Right lung (tissue), 10 donors: Measurements from ENCODE around the gene SLC16A3. TPM values are rescaled to one million over a fixed set of nuclear protein-coding genes. Genes with fewer than 3 reads are reported as not detected.
A peak's percentile ranks its signal among the peaks of the same experiment; 100 is the strongest.
"Not testable (repeated sequence)": the region's sequence is repeated elsewhere in the genome, so short reads cannot be mapped to it uniquely, and the experiment has no call there.

ENCODE experiments used
- DNase-seq, 2 donors: peaks; one replicate each; pipeline ENCODE4 v3.0.0-alpha.2; 2013
- long read RNA-seq, 8 donors: transcript quantifications; one replicate each; lab custom pipeline, GENCODE V29; 2026
- polyA plus RNA-seq, 5 donors: library from polyadenylated mRNA; unstranded; fragments of 120-200 nt; gene quantifications; one replicate each; pipeline versions ENCODE4 v1.2.1 to v1.2.3, GENCODE V29; 2013; ENCODE audit warnings: inconsistent platforms in 1 of 5, low replicate concordance in 1 of 5; ENCODE audit not compliant: insufficient read length in 5 of 5, insufficient read depth in 1 of 5

The SLC16A3 gene
- polyA plus RNA-seq, result 10 to 100 TPM; 10.2 to 23.4 (median 20.1) TPM
- long read RNA-seq, donor 1, full-length matches to known transcripts, result 6 of 6 reads
- long read RNA-seq, donor 1, partial matches to known transcripts, result 0 of 6 reads
- long read RNA-seq, donor 1, other reads (novel, unspliced or antisense), result 0 of 6 reads
- long read RNA-seq, donor 2, partial matches to known transcripts, result 0 of 1 reads
- long read RNA-seq, donor 2, other reads (novel, unspliced or antisense), result 0 of 1 reads
- long read RNA-seq, donor 3, partial matches to known transcripts, result 0 of 7 reads
- long read RNA-seq, donor 3, other reads (novel, unspliced or antisense), result 5 of 7 reads
- long read RNA-seq, donor 4, full-length matches to known transcripts, result 6 of 12 reads
- long read RNA-seq, donor 4, partial matches to known transcripts, result 6 of 12 reads
- long read RNA-seq, donor 4, other reads (novel, unspliced or antisense), result 0 of 12 reads
- long read RNA-seq, donor 5, result 0 reads
- long read RNA-seq, donor 6, full-length matches to known transcripts, result 7 of 52 reads
- long read RNA-seq, donor 6, partial matches to known transcripts, result 17 of 52 reads
- long read RNA-seq, donor 6, other reads (novel, unspliced or antisense), result 28 of 52 reads
- long read RNA-seq, donor 7, full-length matches to known transcripts, result 2 of 9 reads
- long read RNA-seq, donor 7, partial matches to known transcripts, result 7 of 9 reads
- long read RNA-seq, donor 7, other reads (novel, unspliced or antisense), result 0 of 9 reads
- long read RNA-seq, donor 8, partial matches to known transcripts, result 0 of 9 reads
- long read RNA-seq, donor 8, other reads (novel, unspliced or antisense), result 9 of 9 reads

- peak in 1 of 2 donors; percentile 56 for DNase-seq
Measured at GRCh38 chr17:82228842-82229697, at the start of gene SLC16A3. Gene SLC16A3, plus strand, starts transcription at chr17:82229042. Its CDS starts 6,967 bp downstream, at chr17:82236009.

- DNase-seq, result no peak
Measured at GRCh38 chr17:82179412-82179811, 49.4 kb upstream of the SLC16A3 start.

GRCh38 chr17:82179946-82180475, 48.8 kb upstream of the SLC16A3 start:
- DNase-seq, result no peak

- DNase-seq, result no peak
Measured at GRCh38 chr17:82180776-82181528, 47.9 kb upstream of the SLC16A3 start.

- no peak for DNase-seq
Measured at GRCh38 chr17:82184761-82185160, 44.1 kb upstream of the SLC16A3 start.

GRCh38 chr17:82186221-82186620, 42.6 kb upstream of the SLC16A3 start:
- no peak for DNase-seq

- DNase-seq, result no peak
Measured at GRCh38 chr17:82187500-82187899, 41.3 kb upstream of the SLC16A3 start.

GRCh38 chr17:82188001-82188961, 40.6 kb upstream of the SLC16A3 start:
- DNase-seq, result no peak

GRCh38 chr17:82193050-82193449, 35.8 kb upstream of the SLC16A3 start:
- not testable (repeated sequence) for DNase-seq

- DNase-seq, result no peak
Measured at GRCh38 chr17:82193520-82194220, 35.2 kb upstream of the SLC16A3 start.

- DNase-seq, result no peak
Measured at GRCh38 chr17:82194765-82195164, 34.1 kb upstream of the SLC16A3 start.

GRCh38 chr17:82195675-82196672, 32.9 kb upstream of the SLC16A3 start:
- peak; percentile 34 to 45 for DNase-seq

GRCh38 chr17:82198092-82198491, 30.8 kb upstream of the SLC16A3 start:
- no peak for DNase-seq

- no peak for DNase-seq
Measured at GRCh38 chr17:82199496-82199895, 29.3 kb upstream of the SLC16A3 start.

GRCh38 chr17:82200135-82200534, 28.7 kb upstream of the SLC16A3 start:
- DNase-seq, result no peak

GRCh38 chr17:82200743-82201497, 27.9 kb upstream of the SLC16A3 start:
- DNase-seq, result no peak

- no peak for DNase-seq
Measured at GRCh38 chr17:82201498-82201910, 27.3 kb upstream of the SLC16A3 start.
